Fibroblast of the aortic adventitia (primary cell): ENCODE measurements around the gene DDX53. TPM values are rescaled to one million over a fixed set of nuclear protein-coding genes. Genes with fewer than 3 reads are reported as not detected.
A peak's percentile ranks its signal among the peaks of the same experiment; 100 is the strongest.

ENCODE experiments used
- DNase-seq: peaks from one replicate; pipeline ENCODE4 v3.0.0-alpha.2; 2010; ENCODE audit warnings: low read depth
- H3K4me3 ChIP-seq: 2 replicates; pipeline ENCODE4 v1.5.1; 2011; ENCODE audit warnings: low read depth, mild to moderate bottlenecking, control low read depth, low read length, moderate library complexity
- total RNA-seq: library from RNA; depleted of rRNA; stranded (reverse); fragments of >200 nt; gene quantifications from 2 replicates; pipeline ENCODE4 v1.2.3, GENCODE V29; 2012; ENCODE audit warnings: low replicate concordance
- TF ChIP-seq, protein P1 (sequence below): IDR thresholded peaks from 2 replicates; pipeline ENCODE4 v1.5.1; 2011; ENCODE audit warnings: mild to moderate bottlenecking, low read length, control low read depth, inconsistent platforms; ENCODE audit not compliant: insufficient read depth

DDX53 gene
- total RNA-seq, 1 donor: not detected

DNA sequence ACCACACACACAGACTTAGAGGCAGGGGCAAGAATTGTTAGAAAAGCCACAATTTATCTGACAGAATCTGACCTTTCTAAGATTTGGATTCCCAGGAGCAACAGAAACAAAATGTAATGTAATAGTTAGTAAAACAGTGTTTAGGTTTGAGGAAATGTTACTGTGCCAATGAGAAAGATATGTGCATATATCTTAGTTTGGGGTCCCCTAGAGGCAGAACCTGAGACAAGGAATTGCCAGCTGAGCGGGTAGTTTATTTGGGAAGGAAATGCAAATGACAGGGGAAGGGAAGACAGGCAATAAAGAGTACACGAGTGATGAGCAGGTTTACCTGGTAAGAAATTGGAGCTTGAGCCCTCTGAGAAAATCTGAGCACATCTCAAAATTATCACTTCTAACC is 31.3 kb upstream of the DDX53 start:
- TF ChIP-seq, protein P1, sequence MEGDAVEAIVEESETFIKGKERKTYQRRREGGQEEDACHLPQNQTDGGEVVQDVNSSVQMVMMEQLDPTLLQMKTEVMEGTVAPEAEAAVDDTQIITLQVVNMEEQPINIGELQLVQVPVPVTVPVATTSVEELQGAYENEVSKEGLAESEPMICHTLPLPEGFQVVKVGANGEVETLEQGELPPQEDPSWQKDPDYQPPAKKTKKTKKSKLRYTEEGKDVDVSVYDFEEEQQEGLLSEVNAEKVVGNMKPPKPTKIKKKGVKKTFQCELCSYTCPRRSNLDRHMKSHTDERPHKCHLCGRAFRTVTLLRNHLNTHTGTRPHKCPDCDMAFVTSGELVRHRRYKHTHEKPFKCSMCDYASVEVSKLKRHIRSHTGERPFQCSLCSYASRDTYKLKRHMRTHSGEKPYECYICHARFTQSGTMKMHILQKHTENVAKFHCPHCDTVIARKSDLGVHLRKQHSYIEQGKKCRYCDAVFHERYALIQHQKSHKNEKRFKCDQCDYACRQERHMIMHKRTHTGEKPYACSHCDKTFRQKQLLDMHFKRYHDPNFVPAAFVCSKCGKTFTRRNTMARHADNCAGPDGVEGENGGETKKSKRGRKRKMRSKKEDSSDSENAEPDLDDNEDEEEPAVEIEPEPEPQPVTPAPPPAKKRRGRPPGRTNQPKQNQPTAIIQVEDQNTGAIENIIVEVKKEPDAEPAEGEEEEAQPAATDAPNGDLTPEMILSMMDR: no peak
- DNase-seq: no peak
- H3K4me3 ChIP-seq: no peak overlapping the region

DNA sequence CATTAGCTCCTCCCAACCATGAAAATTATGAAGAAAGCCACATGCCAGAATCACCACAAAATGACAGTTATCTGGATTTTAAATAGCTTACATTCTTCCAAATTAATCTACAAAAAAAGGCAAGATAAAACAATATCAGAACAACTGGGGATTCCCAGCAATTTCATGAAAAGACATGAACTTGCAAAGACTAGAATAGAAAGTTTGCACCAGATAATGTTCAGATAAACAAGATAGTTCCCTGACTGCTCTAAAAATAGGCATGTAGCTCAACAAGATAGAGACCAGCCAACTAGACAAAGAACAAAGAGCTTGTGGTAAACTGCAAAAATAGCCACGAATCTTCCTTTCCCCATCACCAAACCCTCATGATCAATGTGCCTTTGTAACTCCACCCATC is 30.3 kb upstream of the DDX53 start:
- DNase-seq: peak; percentile 92
- TF ChIP-seq, protein P1: no peak
- no peak overlapping the region for H3K4me3 ChIP-seq

DNA sequence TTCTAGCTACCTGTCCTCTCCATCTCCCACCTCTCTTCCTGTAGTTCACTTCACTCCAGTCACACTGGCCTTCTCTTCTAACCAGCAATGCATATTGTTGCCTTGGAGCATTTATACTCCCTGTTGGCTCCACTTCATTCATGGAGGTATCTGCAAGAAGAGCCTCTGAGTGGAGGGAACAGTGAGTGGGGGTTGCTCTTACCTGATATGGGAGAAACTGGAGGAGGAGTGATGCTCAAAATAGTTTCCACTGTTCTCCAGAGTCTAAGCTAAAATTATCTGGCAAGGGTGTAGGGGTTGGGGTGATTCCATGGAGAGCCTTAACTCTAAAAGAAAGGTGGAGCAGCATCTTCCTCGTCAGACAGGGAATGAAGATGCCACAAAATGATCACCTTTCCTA is 28.9 kb upstream of the DDX53 start:
- TF ChIP-seq, protein P1: no peak
- DNase-seq: no peak
- no peak overlapping the region for H3K4me3 ChIP-seq

DNA sequence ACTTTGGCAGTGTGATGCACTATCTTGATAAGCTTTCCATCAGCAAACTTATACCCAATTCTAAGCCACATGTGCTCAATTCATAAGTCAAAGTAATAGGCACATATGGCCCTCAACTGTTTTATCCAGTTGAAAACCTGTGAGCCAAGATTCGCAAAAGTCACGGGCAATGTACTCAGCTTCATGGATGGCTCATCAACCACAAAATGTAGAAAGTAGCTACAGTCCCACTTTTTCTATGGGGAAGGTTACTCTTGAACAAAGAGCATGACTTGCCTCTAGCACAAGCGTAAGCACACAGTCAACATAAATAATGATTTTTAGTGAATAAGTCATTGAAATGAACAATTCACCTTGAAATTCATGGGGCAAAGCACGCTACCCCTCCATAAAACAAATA is 25.1 kb upstream of the DDX53 start:
- TF ChIP-seq, protein P1: no peak
- no peak for DNase-seq
- H3K4me3 ChIP-seq: no peak overlapping the region

DNA sequence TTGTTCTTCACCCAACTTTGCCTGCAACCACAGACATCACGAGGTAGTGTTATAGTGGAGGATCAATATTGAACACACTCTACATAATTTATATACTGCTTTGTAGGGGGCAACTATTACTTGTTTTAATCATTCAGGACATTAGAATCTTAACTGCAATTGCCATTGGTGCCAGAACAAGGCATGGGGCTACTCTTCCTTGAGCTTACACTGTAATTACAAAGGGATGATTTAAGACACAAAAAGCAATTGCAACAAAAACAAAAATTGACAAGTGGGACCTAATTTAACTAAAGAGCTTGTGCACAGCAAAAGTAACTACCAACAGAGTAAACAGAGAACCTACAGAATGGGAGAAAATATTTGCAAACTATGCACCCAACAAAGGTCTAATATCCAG is 24.0 kb upstream of the DDX53 start:
- H3K4me3 ChIP-seq: no peak overlapping the region
- DNase-seq: no peak
- TF ChIP-seq, protein P1: no peak

DNA sequence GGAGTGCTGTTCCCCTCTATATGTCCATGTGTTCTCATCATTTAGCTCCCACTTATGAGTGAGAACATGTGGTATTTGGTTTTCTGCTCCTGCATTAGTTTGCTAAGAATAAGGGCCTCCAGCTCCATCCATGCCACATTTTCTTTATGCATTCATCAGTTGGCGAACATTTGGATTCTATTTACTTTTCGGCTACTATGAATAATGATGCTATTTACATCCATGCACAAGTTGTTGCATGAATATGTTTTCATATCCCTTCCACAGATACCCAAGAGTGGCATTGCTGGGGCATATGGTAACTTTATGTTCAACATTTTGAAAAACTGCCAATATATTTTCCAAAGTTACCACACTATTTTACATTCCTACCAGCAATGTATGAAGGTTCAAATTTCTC is 13.8 kb upstream of the DDX53 start:
- no peak overlapping the region for H3K4me3 ChIP-seq
- DNase-seq: no peak
- TF ChIP-seq, protein P1: no peak

DNA sequence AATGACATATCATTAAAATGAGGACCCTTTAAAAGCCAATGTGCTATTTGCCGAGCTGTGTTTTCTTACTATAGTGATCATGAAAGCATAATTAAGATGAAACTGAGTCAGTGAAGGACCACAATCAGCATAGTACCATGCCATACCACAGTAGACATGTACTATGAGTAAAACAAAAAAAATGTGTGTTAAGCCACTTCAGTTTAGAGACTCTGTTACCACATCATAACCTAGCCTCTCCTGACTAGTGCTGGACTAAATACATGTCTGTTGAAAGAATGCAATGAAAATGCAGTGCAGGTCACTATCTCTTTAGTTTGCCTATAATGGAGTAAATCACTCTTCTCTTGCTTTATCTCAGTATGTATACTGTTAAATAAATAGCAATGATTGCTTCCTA is 12.3 kb upstream of the DDX53 start:
- TF ChIP-seq, protein P1: no peak
- no peak for DNase-seq
- no peak overlapping the region for H3K4me3 ChIP-seq
